ENCODE results near the gene FAM168A.

DNA sequence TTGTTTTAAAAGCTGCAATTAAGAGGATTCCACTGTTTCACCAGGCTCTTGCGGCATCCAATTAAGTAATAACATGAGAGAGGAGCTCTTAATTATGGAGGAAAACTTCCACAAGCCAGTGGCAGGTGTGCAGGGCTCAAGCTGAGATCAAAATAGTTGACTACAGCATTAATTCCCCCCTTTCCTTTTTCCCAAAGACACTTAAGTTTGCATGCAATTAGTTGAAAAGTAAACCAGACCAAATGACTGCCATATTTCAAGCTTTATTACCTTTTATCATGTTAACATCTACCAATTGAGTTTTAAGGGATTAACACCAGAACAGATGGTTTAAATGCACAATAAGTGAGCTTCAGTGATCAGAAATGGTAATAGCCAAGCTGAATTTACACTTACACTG lies 32.1 kb downstream of the FAM168A start:
- TF ChIP-seq ZNF8 (CRISPR knock-in tag; IDR thresholded peaks at IDR 0.05) = no peak
- TF ChIP-seq BACH2 (CRISPR knock-in tag; IDR thresholded peaks at IDR 0.05; ENCODE audit: borderline replicate concordance) = no peak
- no peak for TF ChIP-seq TCF4 (CRISPR knock-in tag; IDR thresholded peaks at IDR 0.05; ENCODE audit: borderline replicate concordance)
- no peak for TF ChIP-seq ZFP3 (CRISPR knock-in tag; IDR thresholded peaks at IDR 0.05)
- no peak for TF ChIP-seq PPARA (CRISPR knock-in tag; IDR thresholded peaks at IDR 0.05; ENCODE audit: borderline replicate concordance)
- TF ChIP-seq, protein P1, sequence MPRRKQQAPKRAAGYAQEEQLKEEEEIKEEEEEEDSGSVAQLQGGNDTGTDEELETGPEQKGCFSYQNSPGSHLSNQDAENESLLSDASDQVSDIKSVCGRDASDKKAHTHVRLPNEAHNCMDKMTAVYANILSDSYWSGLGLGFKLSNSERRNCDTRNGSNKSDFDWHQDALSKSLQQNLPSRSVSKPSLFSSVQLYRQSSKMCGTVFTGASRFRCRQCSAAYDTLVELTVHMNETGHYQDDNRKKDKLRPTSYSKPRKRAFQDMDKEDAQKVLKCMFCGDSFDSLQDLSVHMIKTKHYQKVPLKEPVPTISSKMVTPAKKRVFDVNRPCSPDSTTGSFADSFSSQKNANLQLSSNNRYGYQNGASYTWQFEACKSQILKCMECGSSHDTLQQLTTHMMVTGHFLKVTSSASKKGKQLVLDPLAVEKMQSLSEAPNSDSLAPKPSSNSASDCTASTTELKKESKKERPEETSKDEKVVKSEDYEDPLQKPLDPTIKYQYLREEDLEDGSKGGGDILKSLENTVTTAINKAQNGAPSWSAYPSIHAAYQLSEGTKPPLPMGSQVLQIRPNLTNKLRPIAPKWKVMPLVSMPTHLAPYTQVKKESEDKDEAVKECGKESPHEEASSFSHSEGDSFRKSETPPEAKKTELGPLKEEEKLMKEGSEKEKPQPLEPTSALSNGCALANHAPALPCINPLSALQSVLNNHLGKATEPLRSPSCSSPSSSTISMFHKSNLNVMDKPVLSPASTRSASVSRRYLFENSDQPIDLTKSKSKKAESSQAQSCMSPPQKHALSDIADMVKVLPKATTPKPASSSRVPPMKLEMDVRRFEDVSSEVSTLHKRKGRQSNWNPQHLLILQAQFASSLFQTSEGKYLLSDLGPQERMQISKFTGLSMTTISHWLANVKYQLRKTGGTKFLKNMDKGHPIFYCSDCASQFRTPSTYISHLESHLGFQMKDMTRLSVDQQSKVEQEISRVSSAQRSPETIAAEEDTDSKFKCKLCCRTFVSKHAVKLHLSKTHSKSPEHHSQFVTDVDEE (CRISPR knock-in tag; IDR thresholded peaks at IDR 0.05) = no peak
